HG02884 (cell line): ENCODE results near the gene PDP2.
"Not testable (repeated sequence)": the region's sequence is repeated elsewhere in the genome, so short reads cannot be mapped to it uniquely, and the experiment has no call there.

Experiments
- ATAC-seq: cut with Tn5 transposase; IDR thresholded peaks from one replicate; pipeline ENCODE4 v1.9.1; 2021; ENCODE audit warnings: mild to moderate bottlenecking, moderate library complexity; ENCODE audit not compliant: unreplicated experiment

Gene PDP2

DNA sequence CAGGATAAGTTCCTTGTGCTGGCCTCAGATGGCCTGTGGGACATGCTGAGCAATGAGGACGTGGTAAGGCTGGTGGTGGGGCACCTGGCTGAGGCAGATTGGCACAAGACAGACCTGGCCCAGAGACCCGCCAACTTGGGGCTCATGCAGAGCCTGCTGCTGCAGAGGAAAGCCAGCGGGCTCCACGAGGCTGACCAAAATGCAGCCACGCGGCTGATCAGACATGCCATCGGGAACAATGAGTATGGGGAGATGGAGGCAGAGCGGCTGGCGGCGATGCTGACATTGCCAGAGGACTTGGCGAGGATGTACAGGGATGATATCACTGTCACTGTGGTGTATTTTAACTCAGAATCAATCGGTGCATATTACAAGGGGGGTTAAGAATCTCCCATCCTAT lies 5.2 kb downstream of the PDP2 start:
- ATAC-seq = no peak

DNA sequence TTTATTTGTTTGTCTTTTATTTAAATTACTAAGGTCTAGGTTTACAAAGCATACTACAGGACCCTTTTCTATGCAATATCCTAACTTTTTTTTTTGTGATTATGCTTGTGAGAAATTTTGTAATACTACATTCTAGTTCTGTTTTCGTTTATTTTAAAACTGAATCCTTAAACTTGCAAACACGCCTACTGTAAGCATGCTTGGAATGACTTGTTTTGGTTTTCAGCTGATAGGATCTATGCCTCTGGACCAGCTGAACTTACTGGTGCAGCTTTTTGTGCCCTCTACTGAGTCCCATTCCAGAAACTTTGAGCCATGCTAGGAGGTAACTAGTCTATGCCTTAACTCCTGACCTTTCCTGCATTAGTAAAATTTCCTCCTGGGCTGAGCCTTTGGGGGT lies 6.0 kb downstream of the PDP2 start:
- ATAC-seq = no peak

DNA sequence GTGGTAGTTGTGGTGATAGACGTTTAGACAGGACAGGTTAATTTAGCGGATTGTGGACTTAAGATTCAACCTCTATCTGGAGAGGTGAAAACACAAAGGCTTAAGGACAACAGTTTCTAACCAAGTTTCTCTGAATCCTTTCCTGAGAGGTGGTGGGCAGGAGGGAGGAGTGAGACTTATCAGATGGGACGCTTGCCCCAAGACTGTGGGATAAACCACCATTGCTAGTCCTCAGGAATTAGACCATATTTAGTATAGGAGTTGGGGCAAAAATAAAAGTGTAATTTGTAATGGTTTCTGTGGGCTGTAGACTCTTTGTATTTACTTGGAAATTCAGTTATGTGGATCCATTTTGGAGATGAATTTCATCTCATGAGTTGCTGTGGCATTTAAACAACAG lies 6.6 kb downstream of the PDP2 start:
- ATAC-seq = no peak

DNA sequence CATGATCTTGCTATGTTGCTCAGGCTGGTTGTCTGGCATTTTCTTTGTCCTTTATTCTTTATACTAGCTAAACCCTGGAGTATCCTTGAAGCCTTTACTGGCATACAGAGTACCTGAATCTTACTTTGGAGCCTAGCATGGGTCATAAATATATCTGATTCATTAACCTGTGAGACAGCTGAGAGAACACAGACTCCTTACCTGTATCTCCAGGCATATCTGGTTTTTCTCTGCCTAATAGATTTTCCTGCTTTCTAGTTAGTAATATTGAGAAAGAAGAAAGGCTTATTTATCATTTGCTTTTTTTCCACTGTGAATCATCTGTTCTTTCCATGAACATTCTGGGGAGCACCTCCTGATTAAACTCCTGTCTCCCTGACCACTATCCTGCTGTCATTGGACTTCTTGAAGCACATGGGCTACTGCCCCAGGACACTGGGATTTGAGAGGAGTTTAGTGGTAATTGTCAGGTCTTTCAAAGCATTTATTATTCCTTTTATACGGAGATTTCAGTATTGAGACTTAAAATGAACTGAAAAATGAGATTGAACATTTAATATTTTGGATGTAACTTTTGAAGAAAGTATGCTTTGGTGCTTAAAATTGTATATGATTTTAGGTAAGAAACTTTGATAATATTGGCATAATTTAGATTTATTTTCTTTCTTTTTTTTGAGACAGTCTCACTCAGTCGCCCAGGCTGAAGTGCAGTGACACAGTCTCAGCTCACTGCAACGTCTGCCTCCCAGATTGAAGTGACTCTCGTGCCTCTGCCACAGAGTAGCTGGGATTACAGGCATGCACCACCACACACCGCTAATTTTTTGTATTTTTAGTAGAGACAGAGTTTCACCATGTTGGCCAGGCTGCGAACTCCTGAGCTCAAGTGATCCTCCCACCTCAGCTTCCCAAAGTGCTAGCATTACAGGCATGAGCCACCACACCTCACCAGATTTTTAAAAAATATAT lies 8.6 kb downstream of the PDP2 start:
- ATAC-seq = no peak

DNA sequence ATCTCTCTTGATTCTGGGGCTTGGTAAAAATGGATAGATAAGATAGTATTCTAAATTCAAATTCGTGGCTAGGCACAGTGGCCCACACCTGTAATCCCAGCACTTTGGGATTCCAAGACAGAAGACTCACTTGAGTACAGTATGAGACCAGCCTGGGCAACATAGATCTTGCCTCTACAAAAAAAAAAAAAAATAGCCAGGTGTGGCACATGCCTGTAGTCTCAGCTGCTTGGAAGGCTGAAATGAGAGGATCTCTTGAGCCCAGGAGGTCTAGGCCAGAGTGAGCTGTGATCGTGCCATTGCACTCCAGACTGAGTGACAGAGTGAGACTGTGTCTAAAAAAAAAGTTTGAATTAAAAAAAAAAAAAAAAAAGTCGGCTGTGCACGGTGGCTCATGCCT lies 9.3 kb downstream of the PDP2 start:
- no peak for ATAC-seq

DNA sequence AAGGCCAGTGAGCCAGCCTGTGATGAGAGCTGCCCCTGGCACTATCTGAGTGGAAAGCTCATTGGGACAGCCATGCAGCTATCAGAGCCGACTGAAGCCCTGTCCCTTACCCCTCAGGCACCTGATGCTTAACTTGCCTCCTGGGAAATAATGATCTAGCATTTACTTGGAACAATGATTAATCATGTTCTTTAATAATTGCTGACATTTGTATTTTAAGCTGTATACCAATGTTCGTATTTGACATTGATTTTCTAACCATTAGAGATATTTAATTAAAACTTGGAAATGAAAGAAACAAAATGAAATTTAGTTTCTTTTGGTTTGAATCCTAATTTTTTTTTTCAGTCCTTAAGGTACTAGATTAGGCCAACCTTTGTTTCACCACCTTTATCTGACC lies 10.5 kb downstream of the PDP2 start:
- ATAC-seq = no peak

DNA sequence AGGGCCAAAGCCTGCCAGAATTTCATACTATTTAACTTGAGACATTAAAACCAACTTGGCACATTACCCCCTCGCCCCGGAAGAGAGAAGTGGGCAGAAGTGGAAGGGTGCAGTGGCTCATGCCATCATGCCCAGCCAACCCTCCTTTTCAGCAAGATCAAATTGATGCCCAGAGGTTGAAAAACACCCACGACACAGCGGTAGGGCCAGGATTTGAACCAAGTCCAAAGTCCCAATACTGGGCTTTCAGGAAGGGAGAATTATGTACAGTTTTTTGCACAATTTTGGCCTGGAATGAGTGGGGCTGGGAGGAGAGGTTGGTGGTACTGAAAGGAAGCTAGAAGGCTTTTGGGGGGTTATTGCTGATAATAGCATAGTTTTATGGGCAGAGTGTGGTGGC lies 11.0 kb downstream of the PDP2 start:
- no peak for ATAC-seq

DNA sequence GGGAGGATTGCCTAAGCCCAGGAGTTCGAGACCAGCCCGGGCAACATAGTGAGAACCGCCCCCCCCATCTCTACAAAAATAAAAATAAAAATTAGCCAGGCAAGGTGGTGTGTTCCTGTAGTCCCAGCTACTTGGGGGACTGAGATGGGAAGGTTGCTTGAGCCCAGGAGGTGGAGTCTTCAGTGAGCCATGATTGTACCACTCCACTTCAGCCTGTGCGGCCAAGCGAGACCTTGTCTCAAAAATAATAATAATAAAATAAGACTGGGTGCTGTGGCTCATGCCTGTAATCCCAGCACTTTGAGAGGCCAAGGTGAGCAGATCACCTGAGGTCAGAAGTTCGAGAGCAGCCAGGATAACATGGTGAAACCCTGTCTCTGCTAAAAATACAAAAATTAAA lies 11.5 kb downstream of the PDP2 start:
- ATAC-seq = no peak

DNA sequence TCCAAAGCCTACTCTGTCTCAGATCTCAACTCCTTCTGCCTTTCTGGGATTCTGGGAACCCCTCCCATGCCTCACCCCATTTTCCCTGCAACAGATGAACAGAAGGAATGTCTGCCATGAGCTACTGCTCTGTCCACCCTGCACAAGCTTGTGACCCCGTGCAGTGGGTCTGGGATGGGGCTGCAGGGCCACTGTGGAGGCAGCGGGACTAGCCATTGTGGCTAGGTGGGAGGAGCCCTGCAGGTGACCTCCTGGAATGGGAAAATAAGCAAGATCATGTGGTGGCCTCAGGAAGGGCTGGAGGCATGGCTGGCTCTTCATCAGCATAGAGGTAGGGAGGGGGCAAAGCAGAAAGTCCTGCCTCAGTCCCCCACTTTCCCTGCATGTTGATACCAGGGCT lies 13.7 kb downstream of the PDP2 start:
- ATAC-seq = no peak

DNA sequence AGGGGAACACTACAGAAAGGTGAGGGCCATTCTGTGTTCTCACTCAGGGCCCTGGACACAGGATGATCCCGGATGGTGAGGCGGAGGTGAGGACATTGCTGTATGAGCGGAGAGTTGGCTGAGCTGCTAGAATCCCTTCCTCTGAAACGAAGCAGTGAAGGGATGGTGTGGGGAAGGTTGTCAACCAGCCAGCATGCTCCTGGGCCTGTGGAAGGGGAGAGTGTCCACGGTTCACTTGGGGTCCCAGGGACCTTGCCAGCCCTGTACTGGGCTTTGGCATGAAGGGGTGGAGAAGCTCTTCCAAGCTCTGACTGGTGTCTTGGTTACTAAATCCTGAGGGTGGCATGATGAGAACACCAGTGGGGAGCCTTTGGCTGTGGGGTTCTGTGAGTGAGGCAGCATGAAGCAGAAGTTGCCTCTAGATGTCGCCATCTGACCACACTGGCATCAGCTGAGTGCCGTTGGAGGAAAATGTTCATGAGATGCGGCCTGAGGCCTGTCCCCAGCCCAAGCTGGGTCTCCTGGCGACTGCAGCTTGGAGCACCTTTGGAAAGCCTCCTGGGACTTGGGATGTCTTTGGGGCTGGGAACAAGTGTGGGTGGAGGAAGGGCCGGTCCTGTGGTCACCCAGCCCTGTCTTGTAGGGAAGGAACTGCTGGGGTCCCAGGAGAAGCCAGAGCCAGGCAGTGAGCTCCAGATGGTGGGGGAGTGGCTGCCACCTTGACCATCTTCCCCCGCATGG lies 14.8 kb downstream of the PDP2 start:
- ATAC-seq = no peak

DNA sequence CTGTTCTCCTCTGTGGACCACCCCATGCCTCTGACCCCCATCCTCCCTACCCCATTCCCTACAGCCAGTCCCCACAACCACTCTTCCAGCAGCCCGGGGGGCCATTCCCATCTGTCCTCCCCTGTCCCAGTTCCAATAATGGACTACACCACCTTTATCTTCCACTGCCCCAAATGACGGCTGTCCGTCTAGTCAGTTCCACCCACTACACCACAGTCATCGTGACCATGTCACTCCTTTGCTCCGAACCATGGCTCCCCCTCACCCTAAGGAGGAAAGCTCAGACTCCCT lies 15.3 kb downstream of the PDP2 start:
- no peak for ATAC-seq

DNA sequence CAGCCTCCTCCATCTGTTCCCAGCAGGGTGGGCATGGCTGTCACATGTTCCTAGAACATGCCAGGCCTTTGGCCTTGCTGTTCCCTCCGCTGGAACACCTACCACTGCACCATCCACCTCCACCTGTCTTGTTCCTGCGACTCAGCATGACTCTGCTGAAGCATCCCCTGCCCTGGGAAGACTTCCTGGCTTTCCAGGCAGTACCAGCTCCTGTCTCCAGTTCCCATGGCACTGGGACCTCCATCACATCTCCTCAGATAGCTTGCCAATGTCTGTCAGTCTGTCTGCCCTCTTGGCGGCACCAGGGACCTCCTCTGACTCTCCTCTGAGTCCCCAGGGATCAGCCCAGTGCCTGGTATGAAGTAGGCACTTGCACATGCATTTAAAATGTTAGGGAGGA lies 15.7 kb downstream of the PDP2 start:
- ATAC-seq = no peak

DNA sequence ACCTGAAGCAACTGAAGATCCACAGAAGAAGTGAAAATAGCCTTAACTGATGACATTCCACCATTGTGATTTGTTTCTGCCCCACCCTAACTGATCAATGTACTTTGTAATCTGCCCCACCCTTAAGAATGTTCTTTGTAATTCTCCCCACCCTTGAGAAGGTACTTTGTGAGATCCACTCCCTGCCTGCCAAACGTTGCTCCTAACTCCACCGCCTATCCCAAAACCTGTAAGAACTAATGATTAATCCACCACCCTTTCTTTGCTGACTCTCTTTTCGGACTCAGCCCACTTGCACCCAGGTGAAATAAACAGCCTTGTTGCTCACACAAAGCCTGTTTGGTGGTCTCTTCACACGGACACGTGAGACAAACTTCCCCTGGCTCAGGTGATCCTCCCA lies 16.4 kb downstream of the PDP2 start:
- ATAC-seq = not testable (repeated sequence)

DNA sequence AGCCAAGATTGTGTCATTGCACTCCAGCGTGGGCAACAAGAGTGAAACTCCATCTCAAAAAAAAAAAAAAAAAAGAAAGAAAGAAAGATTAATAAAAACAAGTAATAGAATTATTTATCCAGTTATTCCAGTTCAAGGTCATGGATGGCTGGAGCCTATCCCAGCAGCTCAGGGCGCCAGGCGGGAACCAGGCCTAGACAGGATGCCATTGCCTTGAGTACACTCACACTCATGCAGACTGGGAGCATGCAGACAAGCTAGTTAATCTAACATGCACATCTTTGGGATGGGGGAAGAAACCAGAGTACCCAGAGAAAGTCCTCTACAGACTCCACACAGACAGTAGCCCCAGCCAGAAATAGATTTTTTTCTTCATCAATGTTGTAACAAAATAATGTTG lies 17.9 kb downstream of the PDP2 start:
- no peak for ATAC-seq

DNA sequence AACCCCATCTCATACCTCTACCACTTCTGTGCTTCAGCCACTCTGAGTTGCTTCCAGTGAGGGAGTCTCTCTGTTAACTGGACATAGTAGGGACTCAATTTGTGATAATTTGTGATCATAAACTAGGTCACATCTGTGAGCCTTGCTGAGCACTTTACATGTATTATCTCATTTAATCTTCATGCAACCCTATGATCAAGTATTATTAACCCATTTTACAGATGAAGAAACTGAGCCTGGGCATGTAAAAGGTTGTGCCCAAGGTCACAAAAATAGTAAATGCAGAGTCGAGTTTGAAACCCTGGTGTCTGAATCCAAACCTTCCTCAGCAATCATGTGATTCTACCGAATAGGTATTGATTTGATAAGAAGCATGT lies 18.6 kb downstream of the PDP2 start:
- ATAC-seq = no peak

DNA sequence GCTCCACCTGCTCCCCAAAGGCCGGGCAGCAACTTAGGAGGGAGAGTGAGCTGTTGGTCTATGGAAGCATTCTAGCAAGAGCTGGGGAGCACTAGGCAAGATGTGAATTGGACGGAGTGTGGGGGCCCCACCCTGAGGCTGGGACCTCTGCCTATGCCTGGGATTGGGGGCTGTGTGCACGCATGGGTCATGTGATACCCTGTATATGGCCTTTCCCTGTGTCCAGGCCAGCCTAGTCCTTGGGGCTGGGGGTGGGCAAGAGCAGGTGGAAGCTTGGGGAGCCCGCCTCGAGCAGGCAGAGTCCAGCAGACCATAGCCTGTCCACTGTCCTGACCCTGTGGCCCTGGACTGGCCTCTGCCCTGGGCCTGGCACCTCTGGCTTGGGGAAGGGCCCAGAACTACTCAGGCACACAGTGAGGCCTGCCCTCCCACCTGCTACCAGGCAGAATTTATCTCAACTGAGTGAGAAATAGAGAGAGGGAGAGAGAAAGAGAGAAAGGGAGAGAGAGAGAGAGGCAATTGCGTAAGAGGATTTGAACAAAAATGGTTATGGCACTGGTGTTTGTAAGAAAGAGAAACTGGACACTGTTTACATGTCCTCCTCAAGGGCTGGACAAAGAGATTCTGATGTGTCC lies 19.1 kb downstream of the PDP2 start:
- ATAC-seq = no peak

DNA sequence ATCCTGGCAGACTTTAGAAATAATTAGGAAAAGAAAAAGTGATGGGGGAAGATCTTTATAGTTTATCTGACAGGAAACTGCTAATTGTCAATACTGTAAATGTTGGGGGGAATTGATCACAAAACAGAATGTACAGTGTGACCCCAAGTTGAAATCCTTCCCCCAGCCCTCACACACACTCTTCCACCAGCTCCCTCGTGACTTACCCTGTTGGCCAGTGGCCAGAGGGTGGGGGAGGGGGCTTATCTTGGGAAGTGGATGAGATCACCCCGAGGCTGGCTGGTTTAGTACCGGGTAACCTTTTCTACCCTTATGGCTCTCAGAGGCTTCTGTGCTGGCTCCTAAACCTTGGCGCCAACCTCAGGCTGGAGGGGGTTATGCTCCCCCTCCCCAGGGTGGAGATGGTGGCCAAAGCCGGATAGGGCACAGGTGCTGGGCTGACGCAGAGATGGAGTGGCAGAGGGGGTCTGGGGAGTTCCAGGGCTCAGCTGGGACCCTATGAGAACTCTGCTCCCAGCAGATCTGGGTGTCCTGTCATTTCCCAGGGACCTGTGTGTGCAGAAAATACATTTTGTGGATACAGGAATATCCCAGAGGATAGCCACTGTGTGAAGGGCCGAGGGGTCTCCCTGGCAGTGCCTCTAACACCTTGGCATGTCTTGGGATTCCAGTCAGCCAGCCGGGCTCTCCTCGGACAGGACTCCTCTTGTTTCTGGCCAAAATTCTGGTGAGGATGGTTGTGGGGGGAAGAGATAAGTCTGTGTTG lies 19.8 kb downstream of the PDP2 start:
- no peak for ATAC-seq

DNA sequence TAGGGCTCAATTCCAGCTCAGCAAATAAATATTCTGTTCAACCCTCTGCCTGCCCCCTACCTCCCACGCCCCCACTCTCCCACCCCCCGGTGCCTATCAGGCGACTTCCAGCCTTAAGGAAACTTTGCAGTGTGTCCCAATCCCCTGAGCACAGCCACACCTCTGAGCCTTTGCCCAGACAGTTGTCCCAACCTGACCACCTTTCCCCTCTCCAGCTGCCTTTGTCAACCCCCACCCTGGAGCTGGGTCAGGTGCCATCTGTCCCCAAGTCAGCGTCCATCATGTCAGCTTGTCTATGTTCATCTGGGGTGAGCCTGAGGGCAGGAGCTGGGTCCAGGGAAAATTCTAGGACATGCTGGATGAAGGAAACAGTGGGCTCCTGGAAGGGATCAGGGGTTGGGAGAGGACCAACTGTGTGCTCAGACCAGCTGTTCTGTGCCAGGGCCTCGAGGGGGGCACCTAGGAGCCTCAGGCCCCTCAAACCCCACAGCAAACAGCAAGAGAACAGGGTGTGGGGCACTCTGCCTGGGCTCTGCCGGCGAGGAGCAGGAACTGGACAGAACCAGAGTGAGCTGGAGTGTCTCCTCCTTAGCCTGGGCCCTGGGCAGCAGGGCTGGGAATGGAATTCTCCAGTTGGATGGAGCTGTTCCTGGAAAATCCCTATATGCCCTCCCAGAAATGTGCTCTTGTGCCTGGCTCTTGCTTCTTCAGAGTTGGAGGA lies 20.6 kb downstream of the PDP2 start:
- ATAC-seq = no peak

DNA sequence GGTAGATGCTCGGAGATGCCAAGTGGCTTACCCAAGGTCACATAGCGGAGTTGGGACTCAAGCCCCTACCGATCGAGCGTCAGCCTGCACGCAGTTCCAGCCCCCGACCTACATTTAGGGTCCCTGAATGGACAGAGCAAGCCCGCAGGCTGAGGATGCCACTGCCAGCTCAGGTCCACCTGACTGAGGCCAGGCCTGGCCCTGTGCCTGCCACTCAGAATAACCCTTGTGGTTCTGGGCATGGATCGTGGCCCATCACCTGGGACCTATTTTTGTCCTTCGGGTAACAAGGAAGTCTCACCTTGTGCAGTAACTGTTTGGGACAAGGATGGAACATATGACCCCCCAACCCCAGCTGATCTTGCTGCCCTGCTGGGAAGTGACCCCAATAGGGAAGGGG lies 21.3 kb downstream of the PDP2 start:
- no peak for ATAC-seq

DNA sequence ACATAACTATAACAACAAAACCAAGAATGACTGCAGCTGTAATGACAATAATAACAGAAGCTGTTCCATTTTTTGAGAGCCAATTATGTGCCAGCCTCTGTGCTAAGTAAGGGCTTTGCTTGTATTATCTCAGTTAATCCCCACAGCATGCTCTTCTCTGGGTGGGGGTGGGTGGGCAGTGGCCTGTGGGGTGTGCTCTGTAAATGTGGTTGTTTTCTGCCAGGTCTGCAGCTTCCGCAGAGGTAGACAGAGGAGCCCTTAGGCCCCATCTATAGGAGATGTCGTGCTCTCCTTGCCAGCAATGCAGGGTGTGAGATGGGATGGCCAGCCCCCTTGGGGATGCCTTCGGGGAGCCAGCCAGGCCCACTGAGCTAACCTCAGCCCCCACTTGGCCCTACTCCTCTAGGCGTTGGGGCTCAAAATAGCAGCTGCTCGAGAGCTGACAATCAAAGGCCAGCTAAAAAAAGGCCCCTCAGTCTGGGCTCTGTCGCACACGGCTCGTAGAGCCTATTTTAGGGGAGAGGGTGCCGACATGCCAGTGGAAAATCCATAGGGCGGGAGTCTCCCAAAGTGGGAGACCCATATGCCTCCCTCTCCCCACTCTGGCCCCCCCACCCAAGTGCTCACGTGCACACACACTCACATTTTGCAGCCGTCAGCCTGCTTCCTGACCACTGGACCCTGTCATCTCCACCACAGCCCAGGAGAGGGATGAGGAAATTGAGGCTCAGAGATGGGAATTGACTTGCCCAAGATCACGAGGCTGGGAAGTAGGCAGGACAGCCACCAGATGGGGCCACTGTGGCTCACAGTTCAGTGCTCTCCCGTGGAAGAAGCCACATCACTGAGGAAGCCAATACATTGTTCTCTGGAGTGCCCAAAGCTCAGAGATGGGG lies 22.6 kb downstream of the PDP2 start:
- ATAC-seq = no peak
